Activated B cell treated with CpG ODN at 0.5 μM for 24 hours (primary cell): ENCODE results near the gene GALNT1. TPM values are rescaled to one million over a fixed set of nuclear protein-coding genes. Genes with fewer than 3 reads are reported as not detected.

Experiments
- ATAC-seq: fragments of 200-7000 bp; cut with Tn5 transposase; one replicate; pipeline ENCODE4 v1.10.0; 2021; ENCODE audit warnings: low read depth, mild to moderate bottlenecking, moderate library complexity
- CTCF ChIA-PET: fragments of 350-600 bp; sonication (Branson Sonifier 250); formaldehyde crosslinking; loops from one replicate; lab custom pipeline; 2021; ENCODE audit warnings: antibody characterized with exemption; lab: Charles Lee
- POLR2A ChIA-PET: fragments of 350-600 bp; sonication (Branson Sonifier 250); formaldehyde crosslinking; loops from one replicate; lab custom pipeline; 2021; ENCODE audit warnings: antibody characterized with exemption; lab: Charles Lee
- DNase-seq: peaks from one replicate; pipeline ENCODE4 v3.0.0; 2022
- H3K27ac Mint-ChIP-seq: one replicate; pipeline ENCODE4 v1.8.0; 2020; ENCODE audit warnings: mixed read lengths
- H3K27me3 Mint-ChIP-seq: one replicate; pipeline ENCODE4 v1.8.0; 2021; ENCODE audit warnings: mixed read lengths
- H3K36me3 Mint-ChIP-seq: one replicate; pipeline ENCODE4 v1.8.0; 2021; ENCODE audit warnings: low read depth, mixed read lengths
- H3K4me1 Mint-ChIP-seq: one replicate; pipeline ENCODE4 v1.8.0; 2021; ENCODE audit warnings: mixed read lengths
- H3K4me3 Mint-ChIP-seq: one replicate; pipeline ENCODE4 v1.8.0; 2020; ENCODE audit warnings: mild to moderate bottlenecking, mixed read lengths
- H3K9me3 Mint-ChIP-seq: one replicate; pipeline ENCODE4 v1.8.0; 2020; ENCODE audit warnings: mixed read lengths
- CTCF ChIP-seq: fragments of 200-600 bp; IDR thresholded peaks from one replicate; pipeline ENCODE4 v1.8.0; 2022; ENCODE audit warnings: antibody characterized with exemption, mild to moderate bottlenecking
- intact Hi-C: fragments of 100-400 bp; cut with micrococcal nuclease; formaldehyde crosslinking; loops from one replicate; pipeline ENCODE4 v1.15.1; 2024
- total RNA-seq: library from RNA; stranded (reverse); gene quantifications from 2 replicates; pipeline ENCODE4 v1.2.3, GENCODE V29; 2022

Gene GALNT1
- total RNA-seq, 1 donor from 2014 or later: 67.5 TPM

- no peak overlapping the region for H3K4me3 Mint-ChIP-seq
- peaks cover 69% of the 10 kb centered on the region for H3K36me3 Mint-ChIP-seq
- DNase-seq (no peak), ATAC-seq (no peak)
- no peaks in the 10 kb centered on the region for H3K27me3 Mint-ChIP-seq
- no peak overlapping the region for H3K27ac Mint-ChIP-seq
- no peaks in the 10 kb centered on the region for H3K4me1 Mint-ChIP-seq
- POLR2A ChIA-PET: no interaction called here
- H3K9me3 Mint-ChIP-seq: no peaks in the 10 kb centered on the region
- intact Hi-C loops: no loop called here
- CTCF ChIA-PET: no interaction called here
- no peak for TF ChIP-seq CTCF
Observed at GRCh38 chr18:35705988-35706387, 124.4 kb downstream of the GALNT1 start.

- ChIA-PET POLR2A (no interaction called here), CTCF (interaction anchor here (1.0 kb wide), 1 partner anchor 118 kb away, joined by 3 read pairs; no protein-coding TSS in a partner anchor)
- Mint-ChIP-seq H3K27ac (no peak overlapping the region), H3K4me3 (no peak overlapping the region), H3K9me3 (no peaks in the 10 kb centered on the region), H3K4me1 (no peaks in the 10 kb centered on the region), H3K27me3 (no peaks in the 10 kb centered on the region), H3K36me3 (peaks cover 72% of the 10 kb centered on the region)
- DNase-seq: no peak
- TF ChIP-seq CTCF: no peak
- intact Hi-C loops: no loop called here
- ATAC-seq: no peak
Observed at GRCh38 chr18:35707247-35707646, 125.7 kb downstream of the GALNT1 start.

GRCh38 chr18:35707674-35708073 is 126.1 kb downstream of the GALNT1 start:
- H3K9me3 Mint-ChIP-seq: no peaks in the 10 kb centered on the region
- ChIA-PET POLR2A (no interaction called here), CTCF (interaction anchor here (1.0 kb wide), 1 partner anchor 119 kb away, joined by 3 read pairs; no protein-coding TSS in a partner anchor)
- no peaks in the 10 kb centered on the region for H3K4me1 Mint-ChIP-seq
- no peak overlapping the region for H3K4me3 Mint-ChIP-seq
- no peak for TF ChIP-seq CTCF
- no peak for DNase-seq
- H3K27ac Mint-ChIP-seq: no peak overlapping the region
- intact Hi-C loops: no loop called here
- peaks cover 72% of the 10 kb centered on the region for H3K36me3 Mint-ChIP-seq
- H3K27me3 Mint-ChIP-seq: no peaks in the 10 kb centered on the region
- no peak for ATAC-seq

GRCh38 chr18:35710581-35710980 is 129.0 kb downstream of the GALNT1 start:
- intact Hi-C loops: no loop called here
- ATAC-seq: no peak
- ChIA-PET CTCF (no interaction called here), POLR2A (no interaction called here)
- TF ChIP-seq CTCF: no peak
- no peak overlapping the region for H3K27ac Mint-ChIP-seq
- no peaks in the 10 kb centered on the region for H3K4me1 Mint-ChIP-seq
- H3K27me3 Mint-ChIP-seq: no peaks in the 10 kb centered on the region
- peaks cover 57% of the 10 kb centered on the region for H3K36me3 Mint-ChIP-seq
- no peak for DNase-seq
- no peak overlapping the region for H3K4me3 Mint-ChIP-seq
- H3K9me3 Mint-ChIP-seq: no peaks in the 10 kb centered on the region

GRCh38 chr18:35711227-35711626 is 129.7 kb downstream of the GALNT1 start:
- CTCF ChIA-PET: no interaction called here
- Mint-ChIP-seq H3K27ac (no peak overlapping the region), H3K4me1 (peaks cover 1% of the 10 kb centered on the region), H3K36me3 (peaks cover 51% of the 10 kb centered on the region), H3K27me3 (no peaks in the 10 kb centered on the region), H3K9me3 (no peaks in the 10 kb centered on the region), H3K4me3 (no peak overlapping the region)
- ATAC-seq (no peak), DNase-seq (no peak)
- intact Hi-C loops: no loop called here
- TF ChIP-seq CTCF: no peak
- POLR2A ChIA-PET: no interaction called here
